ENCODE data around the gene AP2S1. TPM values are rescaled to one million over a fixed set of nuclear protein-coding genes. Genes with fewer than 3 reads are reported as not detected.
"Not testable (repeated sequence)": the region's sequence is repeated elsewhere in the genome, so short reads cannot be mapped to it uniquely, and the experiment has no call there.

AP2S1 gene
- total RNA-seq, 1 experiment from 2014 or later = 111 TPM

- no peak for DNase-seq (ENCODE audit: extremely low read depth, low read depth)
Observed at GRCh38 chr19:46844067-46844489, 6.6 kb downstream of the AP2S1 start.

GRCh38 chr19:46842791-46843190 lies 7.9 kb downstream of the AP2S1 start:
- no peak for DNase-seq (ENCODE audit: extremely low read depth, low read depth)

DNA sequence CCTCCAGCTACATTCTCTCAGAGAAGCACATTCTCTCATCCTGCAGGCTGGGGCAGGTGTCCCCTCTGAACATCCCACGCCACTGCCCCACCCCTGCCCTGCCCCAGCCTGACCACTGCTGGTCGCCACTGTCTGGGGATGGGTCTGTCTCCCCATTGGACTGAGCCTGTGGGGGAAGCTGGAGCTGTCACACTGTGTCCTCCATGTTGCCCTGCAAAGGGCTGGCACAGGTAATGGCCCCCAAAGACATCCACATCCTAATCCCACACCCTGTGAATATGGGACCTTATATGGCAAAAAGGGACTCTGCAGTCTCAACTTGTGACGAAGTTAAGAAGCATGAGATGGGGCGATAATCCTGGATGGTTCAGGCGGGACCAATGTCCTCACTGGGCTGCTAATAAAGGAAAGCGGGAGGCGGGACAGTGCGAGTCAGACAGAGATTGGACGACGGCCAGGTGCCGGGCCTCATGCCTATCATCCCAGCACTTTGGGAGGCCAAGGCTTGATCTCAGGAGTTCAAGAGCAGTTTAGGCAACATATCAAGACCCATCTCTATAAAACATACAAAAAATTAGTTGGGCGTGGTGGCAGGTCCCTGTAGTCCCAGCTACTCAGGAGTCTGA lies 9.1 kb downstream of the AP2S1 start:
- DNase-seq (ENCODE audit: extremely low read depth, low read depth) = no peak

- peak; percentile 56 for DNase-seq (ENCODE audit: extremely low read depth, low read depth)
Observed at GRCh38 chr19:46840498-46840942, 10.1 kb downstream of the AP2S1 start.

DNA sequence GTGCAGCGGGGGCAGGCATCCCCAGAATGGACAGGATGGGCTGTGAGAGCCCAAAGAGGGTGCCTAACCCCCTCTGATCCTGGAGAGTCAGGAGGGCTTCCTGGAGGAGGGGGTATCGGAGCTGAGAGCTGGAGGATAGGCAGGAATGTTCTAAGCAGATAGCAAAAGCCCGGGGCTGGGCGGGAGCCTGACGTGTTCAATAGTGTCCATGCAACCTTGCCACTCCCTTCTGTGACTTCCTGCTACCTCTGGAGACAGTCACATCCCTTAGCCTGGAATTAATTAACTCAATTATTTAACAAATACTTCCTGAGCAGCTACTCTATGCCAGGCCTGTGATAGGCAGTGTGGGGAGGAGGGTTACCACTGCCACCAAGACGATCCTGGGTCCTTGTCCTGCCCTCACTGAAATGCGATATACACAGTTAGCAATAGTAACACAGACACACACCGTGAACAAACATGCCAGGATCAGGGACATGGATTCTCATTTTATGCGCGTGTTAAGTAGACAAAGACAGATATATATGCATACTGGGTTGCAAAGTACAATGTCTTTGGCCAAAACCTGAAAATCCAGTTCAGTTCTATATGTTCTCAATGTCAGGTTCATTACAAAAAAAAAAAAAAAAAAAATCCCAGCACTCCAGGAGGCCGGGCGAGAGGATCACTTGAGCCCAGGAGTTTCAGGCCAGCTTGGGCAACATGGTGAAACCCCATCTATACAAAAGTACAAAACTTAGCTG lies 10.7 kb downstream of the AP2S1 start:
- no peak for DNase-seq (ENCODE audit: extremely low read depth, low read depth)

DNA sequence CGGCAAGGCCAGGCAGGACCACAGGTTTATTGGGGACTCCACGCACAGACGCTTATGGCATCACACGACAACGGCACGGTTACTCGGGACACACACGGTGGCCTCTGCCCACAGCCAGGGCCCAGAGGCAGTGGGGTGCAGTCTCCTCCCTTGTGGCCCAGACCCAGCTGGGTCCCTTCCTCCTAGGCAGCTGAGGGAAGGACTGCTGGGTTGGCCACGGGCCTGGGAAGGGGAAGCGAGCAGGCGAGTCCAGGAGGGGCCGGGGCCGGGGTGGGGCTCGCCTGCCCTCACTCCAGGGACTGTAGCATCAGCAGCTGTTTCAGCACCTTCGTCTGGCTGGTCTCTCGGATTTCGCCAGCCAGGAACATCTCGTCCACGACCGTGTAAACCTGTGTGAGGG lies 12.5 kb downstream of the AP2S1 start:
- no peak for DNase-seq (ENCODE audit: extremely low read depth, low read depth)

- no peak for DNase-seq (ENCODE audit: extremely low read depth, low read depth)
Observed at GRCh38 chr19:46834984-46835383, 15.7 kb downstream of the AP2S1 start.

GRCh38 chr19:46834121-46834520 lies 16.5 kb downstream of the AP2S1 start:
- no peak for DNase-seq (ENCODE audit: extremely low read depth, low read depth)

GRCh38 chr19:46830864-46831263 lies 19.8 kb downstream of the AP2S1 start:
- no peak for DNase-seq (ENCODE audit: extremely low read depth, low read depth)

GRCh38 chr19:46828484-46828883 lies 22.2 kb downstream of the AP2S1 start:
- no peak for DNase-seq (ENCODE audit: extremely low read depth, low read depth)

- no peak for DNase-seq (ENCODE audit: extremely low read depth, low read depth)
Observed at GRCh38 chr19:46825731-46826055, 25.0 kb downstream of the AP2S1 start.

GRCh38 chr19:46824890-46825730 lies 25.5 kb downstream of the AP2S1 start:
- DNase-seq (ENCODE audit: extremely low read depth, low read depth) = no peak

- no peak for DNase-seq (ENCODE audit: extremely low read depth, low read depth)
Observed at GRCh38 chr19:46823049-46823448, 27.6 kb downstream of the AP2S1 start.

DNA sequence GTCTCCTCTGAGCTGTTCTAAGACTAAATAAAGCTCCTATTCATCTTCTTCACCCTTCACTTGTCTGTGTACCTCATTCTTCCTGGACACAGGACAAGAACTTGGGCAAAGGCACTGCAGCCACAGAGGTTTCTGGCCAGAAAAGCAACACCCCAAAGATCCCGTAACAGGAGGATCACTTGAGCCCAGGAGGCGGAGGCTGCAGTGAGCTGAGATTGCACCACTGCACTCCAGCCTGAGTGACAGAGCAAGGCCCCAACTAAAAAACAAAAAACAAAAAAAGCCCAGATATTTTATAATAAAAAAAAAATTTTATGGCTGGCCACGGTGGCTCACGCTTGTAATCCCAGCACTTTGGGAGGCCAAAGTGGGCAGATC lies 28.2 kb downstream of the AP2S1 start:
- not testable (repeated sequence) for DNase-seq (ENCODE audit: extremely low read depth, low read depth)

- DNase-seq (ENCODE audit: extremely low read depth, low read depth) = no peak
Observed at GRCh38 chr19:46821512-46822409, 28.9 kb downstream of the AP2S1 start.

GRCh38 chr19:46818812-46819211 lies 31.8 kb downstream of the AP2S1 start:
- DNase-seq (ENCODE audit: extremely low read depth, low read depth) = peak; percentile 3

DNA sequence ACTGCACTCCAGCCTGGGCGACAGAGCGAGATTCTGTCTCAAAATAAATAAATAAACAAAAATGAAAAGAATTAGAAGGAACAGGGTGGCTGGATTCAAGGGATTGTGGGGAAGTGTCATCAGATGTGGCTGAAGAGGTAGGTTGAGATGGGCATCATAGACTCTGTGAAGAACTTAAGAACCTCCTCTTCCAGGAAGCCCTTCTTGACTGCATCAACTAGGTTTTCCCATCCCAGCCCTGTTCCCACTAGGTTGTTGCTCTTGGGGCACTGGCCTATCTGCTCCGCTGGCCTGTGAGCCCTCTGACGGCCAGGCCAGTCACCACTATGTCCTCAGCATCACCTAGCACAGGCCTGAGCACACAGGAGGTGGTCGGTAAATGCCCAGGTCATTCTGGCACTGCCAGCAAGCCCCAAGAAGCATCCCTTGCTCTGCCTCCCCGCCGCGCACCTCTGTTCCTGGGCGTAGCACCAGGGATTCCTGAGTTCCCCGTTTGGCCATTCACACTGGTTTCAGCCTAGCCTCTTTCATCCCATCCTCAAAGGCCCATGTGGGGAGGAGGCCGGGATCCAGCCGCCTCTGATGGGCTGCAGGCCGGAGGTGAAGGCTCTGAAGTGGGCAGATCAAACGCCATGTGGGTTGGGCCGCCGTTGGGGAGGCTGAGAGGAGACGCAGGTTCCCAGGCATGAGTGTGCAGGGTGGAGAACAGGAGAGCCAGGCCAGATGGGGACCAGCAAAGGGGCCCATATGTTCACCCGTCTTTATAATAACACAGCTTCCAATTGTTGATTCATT lies 34.6 kb downstream of the AP2S1 start:
- DNase-seq (ENCODE audit: extremely low read depth, low read depth) = no peak

- no peak for DNase-seq (ENCODE audit: extremely low read depth, low read depth)
Observed at GRCh38 chr19:46813839-46814358, 36.7 kb downstream of the AP2S1 start.
